K562 (cell line): ENCODE measurements around the gene HIKESHI. TPM values are rescaled to one million over a fixed set of nuclear protein-coding genes. Genes with fewer than 3 reads are reported as not detected.

Source experiments
- ATAC-seq: fragments of 200-7000 bp; cut with Tn5 transposase; 3 replicates; pipeline ENCODE4 v1.9.1; 2020; ENCODE audit warnings: moderate library complexity
- BruUV-seq: library from RNA; stranded (reverse); fragments of 400-500 nt; replicated peaks from 2 replicates; lab custom pipeline; 2021; lab: Mats Ljungman, UMichigan
- CTCF ChIA-PET: fragments of 300-600 bp; formaldehyde crosslinking; extraction: SDS; loops from one replicate; lab custom pipeline; 2021; ENCODE audit warnings: low intra/inter-chr PET ratio; lab: Yijun Ruan, JAX
- POLR2A ChIA-PET: fragments of 300-600, 350-650 bp; sonication (Branson Sonifier 250); formaldehyde crosslinking; extraction: SDS; loops from one replicate; lab custom pipeline; 2021; ENCODE audit warnings: antibody characterized with exemption, inconsistent platforms; lab: Yijun Ruan, JAX
- DNase-seq, 4 experiments: peaks; one replicate each; pipeline versions ENCODE4 v3.0.0 to v3.0.0-alpha.2; 2011 to 2018; ENCODE audit warnings: low spot score in 3 of 4, mixed read lengths in 3 of 4; ENCODE audit errors: extremely low read depth in 1 of 4
- FAIRE-seq: peaks from 2 replicates; lab custom pipeline; 2011; peaks lifted over from hg19 to GRCh38; lab: Jason Lieb, UNC
- H2AFZ ChIP-seq: 2 replicates; pipeline ENCODE4 v1.6.0; 2011; ENCODE audit warnings: low read depth, low read length, control low read depth, inconsistent platforms
- H3K27ac ChIP-seq: fragments of 200-600 bp; 3 replicates; pipeline ENCODE4 v1.8.0; 2011; ENCODE audit warnings: low read depth, mild to moderate bottlenecking, control low read depth, inconsistent platforms, low read length, moderate library complexity, mixed read lengths; ENCODE audit errors: extremely low read depth
- H3K27me3 ChIP-seq, 2 experiments: fragments of 300-600 bp in 1 of 2; 2 replicates in 1 of 2; 3 replicates in 1 of 2; pipeline versions ENCODE4 v1.6.0 to v1.8.0; 2011; ENCODE audit warnings: inconsistent platforms in 2 of 2, low read length in 2 of 2, mild to moderate bottlenecking in 1 of 2, mixed read lengths in 1 of 2, moderate library complexity in 1 of 2; ENCODE audit not compliant: control insufficient read depth in 2 of 2, insufficient read depth in 2 of 2
- H3K36me3 ChIP-seq: fragments of 300-600 bp; 3 replicates; pipeline ENCODE4 v1.8.0; 2011; ENCODE audit warnings: mild to moderate bottlenecking, low read length, inconsistent platforms; ENCODE audit not compliant: control insufficient read depth, insufficient read depth
- H3K4me1 ChIP-seq, 2 experiments: fragments of 200-600 bp in 1 of 2; replicated peaks in 1 of 2; 2 replicates in 1 of 2; 3 replicates in 1 of 2; pipeline versions ENCODE4 v1.5.1 to v1.8.0; 2011; ENCODE audit warnings: inconsistent platforms in 2 of 2, low read length in 2 of 2, mild to moderate bottlenecking in 1 of 2, mixed read lengths in 1 of 2, moderate library complexity in 1 of 2; ENCODE audit not compliant: control insufficient read depth in 2 of 2, insufficient read depth in 2 of 2
- H3K4me2 ChIP-seq: 2 replicates; pipeline ENCODE4 v1.6.1; 2011; ENCODE audit warnings: low read length, control low read depth, inconsistent platforms, mixed read lengths; ENCODE audit not compliant: insufficient read depth
- H3K4me3 ChIP-seq: fragments of 200-600 bp; sonication (generic), shearing (Covaris generic); 2 replicates; pipeline ENCODE4 v1.5.1; 2016; ENCODE audit warnings: control low read depth, inconsistent platforms
- H3K79me2 ChIP-seq: fragments of 200-600 bp; 3 replicates; pipeline ENCODE4 v1.8.0; 2011; ENCODE audit warnings: low read length, inconsistent platforms; ENCODE audit not compliant: control insufficient read depth, insufficient read depth
- H3K9ac ChIP-seq, 2 experiments: 2 replicates each; pipeline versions ENCODE4 v1.6.0 to v1.6.1; 2011; ENCODE audit warnings: low read depth in 2 of 2, low read length in 2 of 2, control low read depth in 1 of 2, inconsistent platforms in 1 of 2, mild to moderate bottlenecking in 1 of 2, mixed read lengths in 1 of 2; ENCODE audit not compliant: insufficient read depth in 1 of 2
- H3K9me1 ChIP-seq: one replicate; pipeline ENCODE4 v1.6.0; 2011; ENCODE audit warnings: inconsistent platforms, mild to moderate bottlenecking, low read length, moderate library complexity; ENCODE audit not compliant: control insufficient read depth, insufficient read depth
- H3K9me3 ChIP-seq: replicated peaks from 2 replicates; pipeline ENCODE4 v1.5.1; 2011; ENCODE audit warnings: low read depth, low read length, inconsistent platforms; ENCODE audit not compliant: control insufficient read depth, insufficient read depth
- H4K20me1 ChIP-seq: replicated peaks from 2 replicates; pipeline ENCODE4 v1.6.1; 2011; ENCODE audit warnings: low read length, inconsistent platforms, mixed read lengths; ENCODE audit not compliant: control insufficient read depth, insufficient read depth
- CUX1 ChIP-seq: fragments of 200-800 bp; sonication (Bioruptor generic); IDR thresholded peaks from 2 replicates; pipeline ENCODE4 v1.6.1; 2016; ENCODE audit warnings: missing genetic modification characterization, missing compliant biosample characterization
- ETV1 ChIP-seq: fragments of 450-650 bp; conservative IDR thresholded peaks from 2 replicates; pipeline ENCODE4 v1.6.1; 2016; ENCODE audit warnings: missing genetic modification characterization, control low read depth, low read depth, missing compliant biosample characterization
- PTTG1 ChIP-seq: fragments of 450-650 bp; IDR thresholded peaks from 2 replicates; pipeline ENCODE4 v1.6.1; 2016; ENCODE audit warnings: low read depth, mild to moderate bottlenecking, missing genetic modification characterization, missing compliant biosample characterization
- SMAD3 ChIP-seq: fragments of 450-650 bp; formaldehyde crosslinking; conservative IDR thresholded peaks from 2 replicates; pipeline ENCODE4 v1.4.0; 2020; ENCODE audit warnings: mild to moderate bottlenecking
- TCF15 ChIP-seq: fragments of 250-450 bp; sonication (Bioruptor Pico); IDR thresholded peaks from 2 replicates; pipeline ENCODE4 v1.8.0; 2022; ENCODE audit warnings: moderate library complexity, mild to moderate bottlenecking, inconsistent platforms
- TCFL5 ChIP-seq: fragments of 250-450 bp; sonication (Bioruptor Pico); conservative IDR thresholded peaks from 2 replicates; pipeline ENCODE4 v1.6.1; 2021; ENCODE audit warnings: mild to moderate bottlenecking, moderate library complexity, matching md5 sums
- TEAD1 ChIP-seq, 2 experiments: fragments of 450-650 bp in 1 of 2; sonication (generic) in 1 of 2; formaldehyde crosslinking; IDR thresholded peaks; 2 replicates each; pipeline versions ENCODE4 v1.4.0 to v1.8.0; 2020 to 2022; ENCODE audit warnings: mild to moderate bottlenecking in 2 of 2, missing genetic modification reagents in 1 of 2
- ZKSCAN8 ChIP-seq: fragments of 200-800 bp; sonication (Bioruptor generic); IDR thresholded peaks from 2 replicates; pipeline ENCODE4 v1.6.1; 2016; ENCODE audit warnings: missing genetic modification characterization, missing compliant biosample characterization
- ZNF444 ChIP-seq: fragments of 250-450 bp; sonication (Bioruptor Pico); IDR thresholded peaks from 2 replicates; pipeline ENCODE4 v1.4.0; 2020; ENCODE audit warnings: mild to moderate bottlenecking, moderate library complexity
- ZNF449 ChIP-seq: fragments of 250-450 bp; sonication (Bioruptor Pico); IDR thresholded peaks from 2 replicates; pipeline ENCODE4 v1.8.0; 2022; ENCODE audit warnings: moderate library complexity, mild to moderate bottlenecking, inconsistent platforms
- ZNF668 ChIP-seq: fragments of 250-450 bp; sonication (Bioruptor Pico); IDR thresholded peaks from 2 replicates; pipeline ENCODE4 v1.8.0; 2022; ENCODE audit warnings: mild to moderate bottlenecking, inconsistent platforms
- ZNF740 ChIP-seq, 3 experiments: fragments of 200-800 bp in 1 of 3; sonication (Bioruptor generic) in 1 of 3; sonication (generic) in 1 of 3; formaldehyde crosslinking in 1 of 3; IDR thresholded peaks; 2 replicates each; pipeline versions ENCODE4 v1.6.1 to v1.8.0; 2016 to 2022; ENCODE audit warnings: mild to moderate bottlenecking in 2 of 3, missing compliant biosample characterization in 2 of 3, missing genetic modification characterization in 2 of 3, missing genetic modification reagents in 1 of 3
- ZNF76 ChIP-seq: fragments of 250-450 bp; sonication (Bioruptor Pico); IDR thresholded peaks from 2 replicates; pipeline ENCODE4 v1.4.0; 2020; ENCODE audit warnings: mild to moderate bottlenecking, moderate library complexity, borderline replicate concordance
- ZSCAN32 ChIP-seq: fragments of 450-650 bp; formaldehyde crosslinking; IDR thresholded peaks from 2 replicates; pipeline ENCODE4 v1.4.0; 2020; ENCODE audit warnings: mild to moderate bottlenecking, moderate library complexity
- in situ Hi-C: fragments of 300-500 bp; cut with MboI; formaldehyde crosslinking; loops from 4 replicates; pipeline ENCODE4 v1.15.0; 2018; ENCODE audit warnings: inconsistent platforms, mixed read lengths
- intact Hi-C: fragments of 100-400 bp; cut with micrococcal nuclease; formaldehyde crosslinking; loops from 2 replicates; pipeline ENCODE4 v1.14.2; 2022
- polyA plus RNA-seq, 8 experiments: library from polyadenylated mRNA; depleted of rRNA in 4 of 8; stranded (reverse) in 5 of 8; unstranded in 3 of 8; fragments of >200 nt; fragmentation: Nextera tagmentation in 2 of 8; fragmentation: Illumina TruSeq in 1 of 8; extraction: Ambion mirVana in 2 of 8; extraction: Trizol in 1 of 8; gene quantifications; 2 replicates each; pipeline versions ENCODE4 v1.2.1 to v1.2.3, GENCODE V29; 2011 to 2014; ENCODE audit warnings: inconsistent platforms in 1 of 8, missing spikeins in 1 of 8
- total RNA-seq, 7 experiments: library from RNA; depleted of rRNA in 6 of 7; stranded (reverse); fragments of >200 nt in 6 of 7; fragmentation: Illumina TruSeq in 2 of 7; extraction: Trizol in 2 of 7; gene quantifications; 2 replicates each; pipeline versions ENCODE4 v1.2.1 to v1.2.3, GENCODE V29; 2011 to 2021; ENCODE audit warnings: low replicate concordance in 1 of 7

The HIKESHI gene
- total and polyA plus RNA-seq, 9 of the 15 experiments (the other 6 are each of a cell fraction or from before 2014, with no cell fraction given): 33.2 to 196 (median 62.7) TPM

GRCh38 chr11:86257446-86257845, 44.6 kb upstream of the HIKESHI start:
- H3K79me2 ChIP-seq: peaks cover 14% of the 10 kb centered on the region
- peak; percentile 73 for TF ChIP-seq PTTG1 (tag)
- TF ChIP-seq ETV1 (tag): 0 out of 2 replicates have a peak, but pooled peaks have one; percentile 12
- no peak; the same call in 1 of the 2 replicates for TF ChIP-seq ZSCAN32 (CRISPR knock-in tag)
- 0 out of 2 replicates have a peak, but pooled peaks have one; percentile 24 for TF ChIP-seq TCFL5 (CRISPR knock-in tag)
- peak; percentile 46; the same call in 1 of the 2 replicates for TF ChIP-seq ZKSCAN8 (CRISPR knock-in tag)
- TF ChIP-seq ZNF668: peak; percentile 88
- peak in 1 of 2 experiments; percentile 63; a peak in 1 of 4 replicates for TF ChIP-seq TEAD1 (CRISPR knock-in tag; IDR thresholded peaks at IDR 0.05)
- TF ChIP-seq ZNF444 (CRISPR knock-in tag): no peak
- no peak for TF ChIP-seq ZNF740 (CRISPR knock-in tag; IDR thresholded peaks at IDR 0.05)
- TF ChIP-seq ZNF740 (tag; IDR thresholded peaks at IDR 0.05): peak in 1 of 2 experiments; percentile 72; a peak in 1 of 4 replicates
- peak; percentile 63; the same call in 1 of the 2 replicates for TF ChIP-seq ZNF449 (CRISPR knock-in tag)
- TF ChIP-seq CUX1 (CRISPR knock-in tag): no peak
- TF ChIP-seq SMAD3 (CRISPR knock-in tag): 0 out of 2 replicates have a peak, but pooled peaks have one; percentile 31
- no peak for TF ChIP-seq ZNF76 (CRISPR knock-in tag)
- 0 out of 2 replicates have a peak, but pooled peaks have one; percentile 44 for TF ChIP-seq TCF15 (CRISPR knock-in tag)

More at GRCh38 chr11:86257446-86257845, 44.6 kb upstream of the HIKESHI start:
- Histone ChIP-seq H3K27me3 (no peaks in the 10 kb centered on the region), H3K4me3 (no peak overlapping the region), H3K36me3 (peaks cover 67% of the 10 kb centered on the region), H3K4me2 (no peak overlapping the region), H3K27ac (no peak overlapping the region), H3K9ac (no peak overlapping the region), H3K9me1 (no peaks in the 10 kb centered on the region), H3K9me3 (no peaks in the 10 kb centered on the region), H4K20me1 (no peaks in the 10 kb centered on the region), H2AFZ (no peak overlapping the region), H3K4me1 (no peaks in the 10 kb centered on the region)
- TSS peak; percentile 5 for BruUV-seq
- intact Hi-C loops (no loop called here), in situ Hi-C loops (no loop called here)
- ChIA-PET POLR2A (no interaction called here), CTCF (no interaction called here)
- ATAC-seq (no peak), DNase-seq (no peak), FAIRE-seq (no peak)
